Heart right ventricle (tissue), 16 donors: ENCODE measurements around the gene BMERB1. TPM values are rescaled to one million over a fixed set of nuclear protein-coding genes. Genes with fewer than 3 reads are reported as not detected.

Source experiments
- ATAC-seq, 8 donors: fragments of 200-7000 bp; cut with Tn5 transposase; one replicate each; pipeline ENCODE4 v1.9.1; 2020; ENCODE audit warnings: mild to moderate bottlenecking in 8 of 8, moderate library complexity in 8 of 8, moderate number of reproducible peaks in 1 of 8
- DNase-seq, 2 donors: peaks; one replicate each; pipeline ENCODE4 v3.0.0-alpha.2; 2020
- H3K27ac ChIP-seq, 10 donors: fragments of 200-600 bp; sonication (generic) in 2 of 10; one replicate each; pipeline versions ENCODE4 v1.5.0 to v1.8.0; 2020 to 2022; ENCODE audit warnings: mild to moderate bottlenecking in 3 of 10
- H3K27me3 ChIP-seq, 7 donors: fragments of 200-600 bp; one replicate each; pipeline ENCODE4 v1.8.0; 2021 to 2022; ENCODE audit warnings: mild to moderate bottlenecking in 2 of 7
- H3K36me3 ChIP-seq, 9 donors: fragments of 200-600 bp; sonication (generic) in 1 of 9; one replicate each; pipeline versions ENCODE4 v1.5.0 to v1.8.0; 2020 to 2022; ENCODE audit warnings: mild to moderate bottlenecking in 2 of 9
- H3K4me1 ChIP-seq, 9 donors: fragments of 200-600 bp; sonication (generic) in 1 of 9; one replicate each; pipeline versions ENCODE4 v1.5.0 to v1.8.0; 2020 to 2022; ENCODE audit warnings: mild to moderate bottlenecking in 4 of 9
- H3K4me3 ChIP-seq, 10 donors: fragments of 200-600 bp; sonication (generic) in 2 of 10; one replicate each; pipeline versions ENCODE4 v1.5.0 to v1.8.0; 2020 to 2022; ENCODE audit warnings: mild to moderate bottlenecking in 7 of 10, moderate library complexity in 2 of 10
- H3K9me3 ChIP-seq, 11 donors: fragments of 200-600 bp in 10 of 11; sonication (generic) in 2 of 11; one replicate each; pipeline versions ENCODE4 v1.5.0 to v1.8.0; 2013 to 2022; ENCODE audit warnings: mild to moderate bottlenecking in 2 of 11, control low read depth in 1 of 11, moderate library complexity in 1 of 11
- WGBS, 2 donors: extraction: QIAGEN DNeasy Blood & Tissue Kit; methylation state at CpG; one replicate each; pipeline ENCODE4 v1.1.7; 2013; ENCODE audit warnings: inconsistent platforms in 1 of 2; 5-methylcytosine and 5-hydroxymethylcytosine counted together
- intact Hi-C, 10 donors: fragments of 100-400 bp; cut with DNase I; formaldehyde crosslinking; loops; one replicate each; pipeline versions ENCODE4 v1.11.1 to v1.14.2; 2022
- polyA plus RNA-seq, 2 donors: library from polyadenylated mRNA; stranded (reverse); fragments of 200-250 nt; gene quantifications; one replicate each; pipeline ENCODE4 v1.2.3, GENCODE V29; 2013
- total RNA-seq, 10 donors: library from RNA; stranded (reverse); fragmentation: NEBNext Ultra II Directional in 3 of 10; extraction: Animal tissue kit (Norgen Biotek cat#: 25700) in 3 of 10; gene quantifications; one replicate each; pipeline versions ENCODE4 v1.2.1 to v1.2.4, GENCODE V29; 2021 to 2023
- TF ChIP-seq, protein P1 (sequence below), 9 donors: fragments of 200-600 bp; sonication (generic) in 2 of 9; IDR thresholded peaks; one replicate each; pipeline versions ENCODE4 v1.5.0 to v1.8.0; 2021 to 2022; ENCODE audit warnings: antibody characterized with exemption in 9 of 9, mild to moderate bottlenecking in 5 of 9, moderate library complexity in 1 of 9
- donor health status: Arrhythmogenic right ventricular cardiomyopathy.
- donor health status: ischemic (EF 13 %, LVEDD 7.1; RV severe dilation, severe dysfunction).
- donor health status: healthy with polysubstance abuse.
- donor health status: DM: no; HTN: yes; CAD: no.
- donor health status: DM: no; HTN: no; CAD: no.
- donor health status: ischemic (EF 25% LVEDD 6.9; RV normal size, moderate dysfunction).
- donor health status: ischemic (EF 25% LVEDD 5.7; RV mildly dilated, moderate dysfunction).
- donor health status: healthy.
- donor health status: DM: yes; HTN: yes; CAD: no.
- donor health status: Ischemic cardiomyopathy.
- donor health status: ischemic (EF 35%, LVEDD 5.7; RV mildly dilated, moderate dysfunction).
- donor health status: nonischemic (EF 11% LVEDD 7.7; RV severe dilation, severe dysfunction).
- donor health status: DM: yes; HTN: yes; CAD: no.
- donor health status: PGD.
- donor health status: ischemic (EF 29% LVEDD 5.4; RV normal size, mild dysfunction).
- donor health status: nonischemic (EF 23%, LVEDD 6.1; RV moderate dilation, normal function).

Gene BMERB1
- total and polyA plus RNA-seq, 12 donors, result 16.5 to 121 (median 78.9) TPM

DNA sequence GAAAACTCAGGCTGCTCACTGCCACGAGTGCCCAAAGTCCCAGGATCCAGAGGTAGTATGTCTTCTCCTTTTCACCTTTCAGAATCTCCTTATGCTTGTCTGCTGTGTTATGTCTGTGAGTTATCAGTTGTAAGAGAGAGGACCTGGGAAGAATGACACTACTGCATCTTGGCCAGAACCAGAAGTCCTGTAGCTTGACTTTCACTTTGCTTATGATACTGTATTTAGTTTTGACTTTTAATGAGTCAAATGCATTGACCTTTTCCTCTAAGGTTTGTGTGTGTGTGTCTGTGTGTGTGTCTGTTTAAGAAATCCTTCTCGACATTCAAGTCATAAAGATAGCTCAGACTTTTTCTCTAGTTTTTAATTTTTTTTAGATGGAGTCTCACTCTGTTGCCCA, 43.4 kb downstream of the BMERB1 start:
- no peak for DNase-seq
- Histone ChIP-seq H3K36me3 (no peaks in the 10 kb centered on the region), H3K9me3 (peaks cover 0 to 7% (median 0%) of the 10 kb centered on the region in 11 donors), H3K4me3 (no peak overlapping the region), H3K27ac (no peak overlapping the region), H3K4me1 (peaks cover 0 to 12% (median 0%) of the 10 kb centered on the region in 9 donors), H3K27me3 (no peaks in the 10 kb centered on the region)
- ATAC-seq, result peak in 1 of 8 donors; percentile 33
- TF ChIP-seq, protein P1, sequence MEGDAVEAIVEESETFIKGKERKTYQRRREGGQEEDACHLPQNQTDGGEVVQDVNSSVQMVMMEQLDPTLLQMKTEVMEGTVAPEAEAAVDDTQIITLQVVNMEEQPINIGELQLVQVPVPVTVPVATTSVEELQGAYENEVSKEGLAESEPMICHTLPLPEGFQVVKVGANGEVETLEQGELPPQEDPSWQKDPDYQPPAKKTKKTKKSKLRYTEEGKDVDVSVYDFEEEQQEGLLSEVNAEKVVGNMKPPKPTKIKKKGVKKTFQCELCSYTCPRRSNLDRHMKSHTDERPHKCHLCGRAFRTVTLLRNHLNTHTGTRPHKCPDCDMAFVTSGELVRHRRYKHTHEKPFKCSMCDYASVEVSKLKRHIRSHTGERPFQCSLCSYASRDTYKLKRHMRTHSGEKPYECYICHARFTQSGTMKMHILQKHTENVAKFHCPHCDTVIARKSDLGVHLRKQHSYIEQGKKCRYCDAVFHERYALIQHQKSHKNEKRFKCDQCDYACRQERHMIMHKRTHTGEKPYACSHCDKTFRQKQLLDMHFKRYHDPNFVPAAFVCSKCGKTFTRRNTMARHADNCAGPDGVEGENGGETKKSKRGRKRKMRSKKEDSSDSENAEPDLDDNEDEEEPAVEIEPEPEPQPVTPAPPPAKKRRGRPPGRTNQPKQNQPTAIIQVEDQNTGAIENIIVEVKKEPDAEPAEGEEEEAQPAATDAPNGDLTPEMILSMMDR (IDR thresholded peaks at IDR 0.05), result no peak
- intact Hi-C loops, result no loop called here
- 77 to 83% methylated on average over 2 of the region's 2 CpGs for WGBS, 2 donors

DNA sequence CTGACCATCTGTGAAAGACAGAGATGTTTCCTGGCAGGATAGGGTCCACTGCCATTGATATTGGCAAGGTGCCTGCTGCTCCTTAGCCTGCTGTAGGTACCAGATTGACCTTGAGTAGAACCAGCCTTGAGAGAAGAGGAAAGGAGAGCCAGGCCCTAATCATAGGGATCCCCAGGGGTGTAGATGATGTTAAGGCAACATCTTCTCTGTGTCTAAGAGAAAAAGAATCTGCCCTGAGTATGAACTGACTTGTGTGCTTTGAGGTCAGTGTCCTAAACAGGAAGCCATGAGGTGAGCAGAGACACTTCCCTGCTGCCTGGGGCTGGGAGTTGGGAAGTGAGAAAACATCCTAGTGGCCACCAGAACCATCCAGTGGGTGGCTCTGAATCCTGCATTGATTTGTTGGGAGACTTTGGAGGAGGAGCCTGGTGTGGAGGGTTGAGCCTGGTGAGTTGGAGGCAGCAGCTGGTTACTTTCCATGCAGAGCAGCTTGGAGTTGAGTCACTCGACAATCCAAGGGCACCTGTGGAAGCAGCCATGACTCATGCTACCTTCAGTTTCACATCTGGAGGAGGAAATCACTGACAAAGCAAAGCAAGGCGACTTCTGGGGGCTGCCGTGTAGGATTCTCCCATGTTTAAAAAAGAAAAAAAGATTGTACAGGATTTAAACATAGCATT, 47.8 kb downstream of the BMERB1 start:
- peak in 1 of 2 donors; percentile 58 for DNase-seq

GRCh38 chr16:15482748-15483298, 48.4 kb downstream of the BMERB1 start:
- DNase-seq (no peak), ATAC-seq (no peak)
- Histone ChIP-seq H3K36me3 (no peaks in the 10 kb centered on the region), H3K9me3 (no peaks in the 10 kb centered on the region), H3K27me3 (no peaks in the 10 kb centered on the region), H3K4me3 (no peak overlapping the region), H3K27ac (peak overlapping the region in 1 of 10 donors; percentile 20), H3K4me1 (peaks cover 0 to 12% (median 0%) of the 10 kb centered on the region in 9 donors)
- 96 to 98% methylated on average over 7 of the region's 7 CpGs for whole genome bisulfite sequencing, 2 donors
- TF ChIP-seq, protein P1 (IDR thresholded peaks at IDR 0.05), result no peak
- intact Hi-C loops, result loop anchor here in 1 of 10 donors (10.0 kb wide), 1 partner anchor 48 kb away; the partner anchor contains the start of gene BMERB1

More for the DNA sequence above, 47.8 kb downstream of the BMERB1 start:
- intact Hi-C loops, result loop anchor here in 1 of 10 donors (10.0 kb wide), 1 partner anchor 47 kb away; the partner anchor contains the start of gene BMERB1
- Histone ChIP-seq H3K4me1 (peaks cover 0 to 12% (median 0%) of the 10 kb centered on the region in 9 donors), H3K9me3 (no peaks in the 10 kb centered on the region), H3K27me3 (no peaks in the 10 kb centered on the region), H3K36me3 (no peaks in the 10 kb centered on the region), H3K27ac (peak overlapping the region in 3 of 10 donors; percentile 30 to 45 (median 34)), H3K4me3 (no peak overlapping the region)
- TF ChIP-seq, protein P1 (IDR thresholded peaks at IDR 0.05), result peak in 2 of 9 donors; percentile 9 to 16
- peak; percentile 50 to 96 (median 84) for ATAC-seq
- WGBS, 2 donors, result 48 to 61% methylated on average over 3 of the region's 3 CpGs

GRCh38 chr16:15483857-15484256, 49.5 kb downstream of the BMERB1 start:
- no peak overlapping the region for H3K27ac ChIP-seq
- no peaks in the 10 kb centered on the region for H3K9me3 ChIP-seq
- no peak overlapping the region for H3K4me3 ChIP-seq
- H3K4me1 ChIP-seq, result peaks cover 0 to 16% (median 3%) of the 10 kb centered on the region in 9 donors
- H3K36me3 ChIP-seq, result no peaks in the 10 kb centered on the region
- TF ChIP-seq, protein P1 (IDR thresholded peaks at IDR 0.05), result no peak
- intact Hi-C loops, result loop anchor here in 1 of 10 donors (10.0 kb wide), 1 partner anchor 49 kb away; the partner anchor contains the start of gene BMERB1
- ATAC-seq, result no peak
- 89 to 91% methylated on average over 2 of the region's 2 CpGs for WGBS, 2 donors
- DNase-seq, result no peak
- H3K27me3 ChIP-seq, result no peaks in the 10 kb centered on the region
